HepG2 (cell line): ENCODE data around the gene MYRIP. TPM values are rescaled to one million over a fixed set of nuclear protein-coding genes. Genes with fewer than 3 reads are reported as not detected.

Experiments used
- FOXJ3 ChIP-seq: sonication (generic); formaldehyde crosslinking; IDR thresholded peaks from 2 replicates; pipeline ENCODE4 v1.4.0; 2020; ENCODE audit warnings: missing genetic modification reagents, mild to moderate bottlenecking, borderline replicate concordance
- FOXO4 ChIP-seq: sonication (generic); formaldehyde crosslinking; conservative IDR thresholded peaks from 2 replicates; pipeline ENCODE4 v1.8.1; 2023; ENCODE audit warnings: missing genetic modification reagents
- IKZF4 ChIP-seq: sonication (generic); formaldehyde crosslinking; IDR thresholded peaks from 2 replicates; pipeline ENCODE4 v1.5.1; 2020; ENCODE audit warnings: borderline replicate concordance, mild to moderate bottlenecking, low read depth, missing genetic modification reagents; ENCODE audit errors: not compliant biosample characterization
- MTF2 ChIP-seq: sonication (generic); formaldehyde crosslinking; IDR thresholded peaks from 2 replicates; pipeline ENCODE4 v1.5.0; 2020; ENCODE audit warnings: missing genetic modification reagents, borderline replicate concordance
- PBX3 ChIP-seq: sonication (generic); formaldehyde crosslinking; IDR thresholded peaks from 2 replicates; pipeline ENCODE4 v1.8.1; 2023; ENCODE audit warnings: missing genetic modification reagents, inconsistent platforms, borderline replicate concordance
- PRDM15 ChIP-seq: sonication (generic); formaldehyde crosslinking; IDR thresholded peaks from 2 replicates; pipeline ENCODE4 v1.4.0; 2020; ENCODE audit warnings: missing genetic modification reagents
- SIN3A ChIP-seq: IDR thresholded peaks from 2 replicates; pipeline ENCODE4 v1.6.1; 2011; ENCODE audit warnings: low read depth, mild to moderate bottlenecking, control low read depth, low read length, borderline replicate concordance
- SRSF9 ChIP-seq: fragments of 200-400 bp; formaldehyde crosslinking; IDR thresholded peaks from 2 replicates; pipeline ENCODE4 v1.6.1; 2018; ENCODE audit warnings: borderline replicate concordance, mild to moderate bottlenecking, low read depth, low read length; ENCODE audit not compliant: insufficient read depth, poor library complexity, severe bottlenecking
- ZNF251 ChIP-seq: sonication (generic); formaldehyde crosslinking; IDR thresholded peaks from 2 replicates; pipeline ENCODE4 v1.9.0; 2021; ENCODE audit warnings: mild to moderate bottlenecking, missing genetic modification reagents
- ZNF451 ChIP-seq: sonication (generic); formaldehyde crosslinking; IDR thresholded peaks from 2 replicates; pipeline ENCODE4 v1.5.0; 2020; ENCODE audit warnings: mild to moderate bottlenecking, missing genetic modification reagents
- ZNF770 ChIP-seq: sonication (generic); formaldehyde crosslinking; IDR thresholded peaks from 2 replicates; pipeline ENCODE4 v1.5.0; 2020; ENCODE audit warnings: mild to moderate bottlenecking, missing genetic modification reagents
- ZNF891 ChIP-seq: sonication (generic); formaldehyde crosslinking; IDR thresholded peaks from 2 replicates; pipeline ENCODE4 v1.5.0; 2020; ENCODE audit warnings: mild to moderate bottlenecking, missing genetic modification reagents
- polyA plus RNA-seq, 8 experiments: library from polyadenylated mRNA; depleted of rRNA in 3 of 8; stranded (reverse) in 7 of 8; unstranded in 1 of 8; fragments of >200 nt; fragmentation: Illumina TruSeq in 4 of 8; extraction: Trizol in 4 of 8; gene quantifications; 2 replicates each; pipeline versions ENCODE4 v1.2.1 to v1.2.3, GENCODE V29; 2011 to 2016; ENCODE audit warnings: low read depth in 4 of 8, missing spikeins in 1 of 8, mixed read lengths in 1 of 8; ENCODE audit not compliant: insufficient read depth in 1 of 8
- total RNA-seq, 5 experiments: library from RNA; depleted of rRNA; stranded (reverse); fragments of >200 nt; fragmentation: Illumina TruSeq; extraction: Trizol; gene quantifications; 2 replicates each; pipeline ENCODE4 v1.2.3, GENCODE V29; 2016; ENCODE audit warnings: low read depth in 1 of 5
- TF ChIP-seq, protein P1 (sequence below): sonication (generic); formaldehyde crosslinking; IDR thresholded peaks from 2 replicates; pipeline ENCODE4 v1.4.0; 2020; ENCODE audit warnings: missing genetic modification reagents
- TF ChIP-seq, protein P2 (sequence below): IDR thresholded peaks from 2 replicates; pipeline ENCODE4 v1.6.1; 2016; ENCODE audit warnings: missing genetic modification reagents, missing compliant biosample characterization

MYRIP gene
- total and polyA plus RNA-seq, 2 of the 13 experiments (the other 11 are each of a cell fraction or from before 2014, with no cell fraction given): 0.64 to 0.84 TPM

DNA sequence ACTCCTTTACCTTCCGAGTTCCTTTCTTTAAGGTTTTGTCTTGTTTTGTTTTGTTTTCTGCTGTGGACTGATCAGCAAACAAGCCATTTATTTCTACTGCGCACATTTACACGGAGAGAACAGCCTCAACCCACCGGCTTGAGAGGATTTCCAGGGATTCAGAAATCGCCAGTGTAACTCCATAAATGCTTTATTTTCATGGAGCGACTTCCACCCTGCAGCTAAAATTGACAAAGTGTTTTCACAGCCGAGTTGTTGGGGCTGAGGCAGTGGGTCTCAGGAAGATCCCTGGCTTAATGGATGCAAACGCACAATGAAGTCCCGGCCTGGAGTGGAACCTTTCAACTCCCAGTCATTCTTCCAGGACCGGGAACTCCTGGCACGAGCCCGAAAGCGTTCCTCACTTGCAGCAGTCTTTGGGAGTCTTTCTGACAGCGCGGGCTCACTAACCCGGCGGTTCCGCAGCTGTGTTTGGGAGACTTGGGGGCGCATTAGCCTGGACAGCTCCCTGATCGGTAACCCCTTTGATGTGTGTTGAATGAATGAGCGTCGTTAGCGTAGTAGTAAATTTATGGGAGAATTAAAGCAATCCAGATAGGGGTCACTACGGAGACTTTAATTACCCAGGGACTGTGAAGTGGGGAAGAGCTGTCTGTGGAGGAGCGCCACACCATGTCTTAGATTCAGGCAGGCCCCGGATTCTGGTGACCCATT lies 785 bp upstream of the MYRIP start (continued):
- TF ChIP-seq ZNF451 (CRISPR knock-in tag) (no peak), IKZF4 (no peak), ZNF251 (no peak), ZNF770 (CRISPR knock-in tag) (no peak), PRDM15 (CRISPR knock-in tag) (peak; percentile 74), ZNF891 (CRISPR knock-in tag) (no peak), SIN3A (no peak), PBX3 (no peak), MTF2 (CRISPR knock-in tag) (peak; percentile 62; the same call in 1 of the 2 replicates), FOXO4 (CRISPR knock-in tag) (0 out of 2 replicates have a peak, but pooled peaks have one; percentile 42), SRSF9 (no peak), FOXJ3 (CRISPR knock-in tag) (no peak)
- TF ChIP-seq, protein P1, sequence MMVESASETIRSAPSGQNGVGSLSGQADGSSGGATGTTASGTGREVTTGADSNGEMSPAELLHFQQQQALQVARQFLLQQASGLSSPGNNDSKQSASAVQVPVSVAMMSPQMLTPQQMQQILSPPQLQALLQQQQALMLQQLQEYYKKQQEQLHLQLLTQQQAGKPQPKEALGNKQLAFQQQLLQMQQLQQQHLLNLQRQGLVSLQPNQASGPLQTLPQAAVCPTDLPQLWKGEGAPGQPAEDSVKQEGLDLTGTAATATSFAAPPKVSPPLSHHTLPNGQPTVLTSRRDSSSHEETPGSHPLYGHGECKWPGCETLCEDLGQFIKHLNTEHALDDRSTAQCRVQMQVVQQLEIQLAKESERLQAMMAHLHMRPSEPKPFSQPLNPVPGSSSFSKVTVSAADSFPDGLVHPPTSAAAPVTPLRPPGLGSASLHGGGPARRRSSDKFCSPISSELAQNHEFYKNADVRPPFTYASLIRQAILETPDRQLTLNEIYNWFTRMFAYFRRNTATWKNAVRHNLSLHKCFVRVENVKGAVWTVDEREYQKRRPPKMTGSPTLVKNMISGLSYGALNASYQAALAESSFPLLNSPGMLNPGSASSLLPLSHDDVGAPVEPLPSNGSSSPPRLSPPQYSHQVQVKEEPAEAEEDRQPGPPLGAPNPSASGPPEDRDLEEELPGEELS (CRISPR knock-in tag): no peak
- TF ChIP-seq, protein P2, sequence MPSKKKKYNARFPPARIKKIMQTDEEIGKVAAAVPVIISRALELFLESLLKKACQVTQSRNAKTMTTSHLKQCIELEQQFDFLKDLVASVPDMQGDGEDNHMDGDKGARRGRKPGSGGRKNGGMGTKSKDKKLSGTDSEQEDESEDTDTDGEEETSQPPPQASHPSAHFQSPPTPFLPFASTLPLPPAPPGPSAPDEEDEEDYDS (CRISPR knock-in tag): no peak
